HUES48 (cell line): ENCODE data around the gene INAFM1.
A peak's percentile ranks its signal among the peaks of the same experiment; 100 is the strongest.
"Not testable (repeated sequence)": the region's sequence is repeated elsewhere in the genome, so short reads cannot be mapped to it uniquely, and the experiment has no call there.

ENCODE experiments used
- H3K27ac ChIP-seq: one replicate; pipeline ENCODE4 v1.7.0; 2013; ENCODE audit warnings: low read depth, low read length, inconsistent platforms
- H3K27me3 ChIP-seq: 2 replicates; pipeline ENCODE4 v1.6.1; 2013; ENCODE audit warnings: mild to moderate bottlenecking, low read length; ENCODE audit not compliant: control insufficient read depth, insufficient read depth
- H3K36me3 ChIP-seq: 2 replicates; pipeline ENCODE4 v1.6.1; 2013; ENCODE audit warnings: low read length; ENCODE audit not compliant: control insufficient read depth, insufficient read depth
- H3K4me1 ChIP-seq: 2 replicates; pipeline ENCODE4 v1.6.1; 2013; ENCODE audit warnings: mild to moderate bottlenecking, low read length; ENCODE audit not compliant: control insufficient read depth, insufficient read depth
- H3K4me3 ChIP-seq: 2 replicates; pipeline ENCODE4 v1.5.1; 2013; ENCODE audit warnings: mild to moderate bottlenecking, low read depth, low read length
- H3K9ac ChIP-seq: 2 replicates; pipeline ENCODE4 v1.6.1; 2013; ENCODE audit warnings: mild to moderate bottlenecking, low read depth, low read length, moderate library complexity
- H3K9me3 ChIP-seq: 2 replicates; pipeline ENCODE4 v1.6.1; 2013; ENCODE audit warnings: low read length; ENCODE audit not compliant: control insufficient read depth, insufficient read depth

The INAFM1 gene

DNA sequence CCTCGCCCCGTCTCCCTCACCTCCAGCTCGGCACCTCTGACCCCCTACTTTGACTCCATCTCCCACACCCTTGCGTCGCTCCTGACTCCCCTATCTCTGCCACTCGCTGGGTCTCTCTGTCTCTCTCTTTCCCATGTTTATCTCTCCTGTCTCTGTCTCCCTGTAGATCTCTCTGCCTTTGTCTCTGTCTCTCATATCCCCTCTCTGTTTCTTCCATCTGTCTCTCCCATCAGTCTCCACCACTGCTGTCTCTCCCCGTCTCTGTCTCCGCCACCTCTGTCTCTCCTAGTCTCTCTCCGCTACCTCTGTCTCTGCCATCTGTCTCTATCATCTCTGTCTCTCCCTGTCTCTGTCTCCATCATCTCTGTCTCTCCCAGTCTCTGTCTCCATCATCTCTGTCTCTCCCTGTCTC, 31.3 kb upstream of the INAFM1 start:
- Histone ChIP-seq H3K27me3 (peaks cover 34% of the 10 kb centered on the region), H3K4me1 (peaks cover 16% of the 10 kb centered on the region), H3K27ac (no peak overlapping the region)

DNA sequence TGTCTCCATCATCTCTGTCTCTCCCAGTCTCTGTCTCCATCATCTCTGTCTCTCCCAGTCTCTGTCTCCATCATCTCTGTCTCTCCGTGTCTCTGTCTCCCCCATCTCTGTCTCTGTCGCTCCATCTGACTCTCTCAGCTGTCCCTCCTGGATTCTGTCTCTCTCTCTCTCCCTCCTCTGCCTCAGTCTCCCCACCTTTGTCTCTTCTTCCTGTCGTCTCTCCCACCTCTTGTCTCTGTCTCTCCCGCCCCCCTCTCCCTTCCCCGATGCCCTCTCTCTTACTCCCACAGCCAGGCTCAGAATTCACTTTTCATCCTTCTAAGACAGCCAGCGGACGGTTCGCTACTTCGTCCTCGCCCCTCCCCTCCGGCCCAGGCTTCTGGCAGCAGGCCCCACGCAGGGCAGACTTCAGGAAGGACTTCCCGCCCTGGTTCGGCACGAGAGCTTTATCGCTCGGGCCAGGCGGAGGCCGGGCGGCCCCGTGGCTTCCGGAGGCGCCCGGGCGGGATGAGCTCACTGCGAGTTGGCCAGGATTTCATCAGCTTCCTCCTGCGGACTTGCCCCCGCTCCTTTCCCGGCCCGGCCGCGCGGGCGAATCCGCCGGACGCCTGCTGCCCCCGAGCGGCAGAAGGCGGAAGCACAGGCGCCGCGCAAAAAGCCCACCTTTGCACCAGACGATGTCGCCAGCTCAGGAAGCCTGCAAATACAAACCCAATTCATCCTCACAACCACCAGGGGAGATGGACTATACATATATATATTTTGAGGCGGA, 30.7 kb upstream of the INAFM1 start:
- Histone ChIP-seq H3K4me3 (peak overlapping the region; percentile 59), H3K27ac (peak overlapping the region; percentile 95)

More for the DNA sequence above, 31.3 kb upstream of the INAFM1 start:
- Histone ChIP-seq H3K9me3 (no peaks in the 10 kb centered on the region), H3K4me3 (peak overlapping the region; percentile 59), H3K36me3 (no peaks in the 10 kb centered on the region), H3K9ac (no peak overlapping the region; the same call in 1 of the 2 replicates)

DNA sequence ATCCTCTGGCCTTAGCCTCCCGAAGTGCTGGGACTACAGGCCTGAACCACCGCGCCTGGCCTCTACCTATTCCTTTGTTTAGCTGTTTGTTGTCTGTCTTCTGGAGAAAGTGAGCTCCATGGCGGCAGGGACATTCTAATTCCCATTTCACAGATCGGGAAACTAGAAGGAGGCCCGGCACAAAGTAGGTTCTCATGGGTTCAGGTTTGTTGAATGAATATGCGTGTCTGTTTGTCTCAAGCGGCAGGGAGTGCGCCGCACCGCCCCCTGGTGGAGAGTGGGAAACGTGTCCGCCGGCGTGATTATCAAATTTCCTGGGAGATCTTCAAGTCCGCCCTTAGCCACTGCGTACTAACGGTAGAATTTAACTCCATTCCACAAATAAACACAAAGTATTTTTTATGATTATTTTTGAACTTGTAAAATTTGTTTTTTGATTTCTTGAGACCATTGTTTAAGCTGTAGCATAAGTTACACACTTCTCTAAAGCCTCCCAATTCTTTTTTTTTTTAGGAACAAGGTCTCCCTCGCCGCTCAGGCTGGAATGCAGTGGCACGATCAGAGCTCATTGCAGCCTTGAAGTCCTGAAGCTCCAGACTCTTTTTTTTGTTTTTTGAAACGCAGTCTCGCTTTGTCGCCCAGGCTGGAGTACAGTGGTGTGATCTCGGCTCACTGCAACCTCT, 27.2 kb upstream of the INAFM1 start:
- peaks cover 5% of the 10 kb centered on the region; the same call in 1 of the 2 replicates for H3K27me3 ChIP-seq
- no peak overlapping the region for H3K27ac ChIP-seq
- H3K9ac ChIP-seq = no peak overlapping the region
- H3K36me3 ChIP-seq = no peaks in the 10 kb centered on the region
- H3K4me3 ChIP-seq = no peak overlapping the region
- H3K9me3 ChIP-seq = no peaks in the 10 kb centered on the region
- 0 out of 2 replicates have a peak, but pooled peaks cover 3% of the 10 kb centered on the region for H3K4me1 ChIP-seq

More for the DNA sequence above, 30.7 kb upstream of the INAFM1 start:
- Histone ChIP-seq H3K9ac (peak overlapping the region; percentile 66), H3K4me1 (peaks cover 15% of the 10 kb centered on the region), H3K9me3 (no peaks in the 10 kb centered on the region), H3K27me3 (peaks cover 30% of the 10 kb centered on the region), H3K36me3 (no peaks in the 10 kb centered on the region)

DNA sequence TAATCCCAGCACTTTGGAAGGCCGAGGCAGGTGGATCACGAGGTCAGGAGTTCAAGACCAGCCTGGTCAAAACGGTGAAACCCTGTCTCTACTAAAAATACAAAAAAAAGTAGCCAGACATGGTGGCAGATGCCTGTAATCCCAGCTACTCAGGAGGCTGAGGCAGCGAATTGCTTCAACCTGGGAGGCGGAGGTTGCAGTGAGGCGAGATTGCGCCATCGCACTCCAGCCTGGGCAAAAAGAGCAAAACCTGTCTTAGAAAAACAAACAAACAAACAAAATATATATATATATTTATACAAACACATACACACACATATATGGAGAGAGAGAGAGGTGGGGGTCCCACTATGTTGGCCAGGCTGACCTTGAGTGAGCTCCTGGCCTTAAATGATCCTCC, 21.7 kb upstream of the INAFM1 start:
- H3K4me1 ChIP-seq, H3K36me3 ChIP-seq, H3K9ac ChIP-seq, H3K27ac ChIP-seq, H3K9me3 ChIP-seq, H3K27me3 ChIP-seq, H3K4me3 ChIP-seq: not testable (repeated sequence)

DNA sequence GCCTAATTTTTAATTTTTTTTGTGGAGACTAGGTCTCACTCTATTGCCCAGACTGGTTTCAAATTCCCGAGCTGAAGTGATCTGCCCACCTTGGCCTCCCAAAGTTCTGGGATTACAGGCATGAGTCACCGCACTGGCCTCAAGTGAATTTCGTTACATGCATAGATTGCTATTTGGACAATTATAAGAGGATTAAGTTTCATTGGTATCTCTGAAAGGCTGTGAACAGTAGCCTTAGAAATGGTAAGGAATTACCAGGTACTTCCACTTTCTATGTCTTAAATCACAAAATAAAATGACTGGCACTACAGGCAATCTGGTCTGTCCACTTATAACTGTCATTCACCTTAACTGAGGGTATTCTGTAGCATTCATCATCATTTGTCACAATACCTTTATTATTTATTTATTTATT, 21.2 kb upstream of the INAFM1 start:
- H3K27ac ChIP-seq = no peak overlapping the region

DNA sequence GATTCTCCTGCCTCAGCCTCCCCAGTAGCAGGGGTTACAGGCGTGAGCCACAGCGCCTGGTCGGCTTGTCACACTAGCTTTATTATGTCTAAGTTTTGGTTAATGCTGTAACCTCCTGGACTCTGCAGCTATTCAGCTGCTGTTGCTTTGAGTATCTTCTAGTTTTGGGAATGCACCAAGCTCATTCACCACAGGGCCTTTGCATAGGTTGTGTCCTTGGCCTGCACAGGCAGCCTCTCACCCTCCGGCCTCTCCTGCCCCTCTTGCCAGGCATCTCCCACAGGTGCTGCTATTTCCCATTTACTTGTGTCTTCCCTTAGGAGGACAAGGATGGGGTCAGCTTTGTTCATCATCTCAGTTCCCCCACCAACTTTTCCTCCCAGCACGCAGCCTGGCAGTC, 20.7 kb upstream of the INAFM1 start:
- Histone ChIP-seq H3K27me3 (no peaks in the 10 kb centered on the region), H3K36me3 (peaks cover 5% of the 10 kb centered on the region), H3K27ac (peak overlapping the region; percentile 7), H3K9ac (no peak overlapping the region), H3K4me1 (peaks cover 8% of the 10 kb centered on the region), H3K4me3 (no peak overlapping the region), H3K9me3 (no peaks in the 10 kb centered on the region)

More for the DNA sequence above, 21.2 kb upstream of the INAFM1 start:
- H3K4me1 ChIP-seq = peaks cover 8% of the 10 kb centered on the region
- H3K36me3 ChIP-seq = peaks cover under 1% of the 10 kb centered on the region; the same call in 1 of the 2 replicates
- no peak overlapping the region for H3K4me3 ChIP-seq
- H3K9ac ChIP-seq = no peak overlapping the region
- no peaks in the 10 kb centered on the region for H3K9me3 ChIP-seq
- H3K27me3 ChIP-seq = no peaks in the 10 kb centered on the region

DNA sequence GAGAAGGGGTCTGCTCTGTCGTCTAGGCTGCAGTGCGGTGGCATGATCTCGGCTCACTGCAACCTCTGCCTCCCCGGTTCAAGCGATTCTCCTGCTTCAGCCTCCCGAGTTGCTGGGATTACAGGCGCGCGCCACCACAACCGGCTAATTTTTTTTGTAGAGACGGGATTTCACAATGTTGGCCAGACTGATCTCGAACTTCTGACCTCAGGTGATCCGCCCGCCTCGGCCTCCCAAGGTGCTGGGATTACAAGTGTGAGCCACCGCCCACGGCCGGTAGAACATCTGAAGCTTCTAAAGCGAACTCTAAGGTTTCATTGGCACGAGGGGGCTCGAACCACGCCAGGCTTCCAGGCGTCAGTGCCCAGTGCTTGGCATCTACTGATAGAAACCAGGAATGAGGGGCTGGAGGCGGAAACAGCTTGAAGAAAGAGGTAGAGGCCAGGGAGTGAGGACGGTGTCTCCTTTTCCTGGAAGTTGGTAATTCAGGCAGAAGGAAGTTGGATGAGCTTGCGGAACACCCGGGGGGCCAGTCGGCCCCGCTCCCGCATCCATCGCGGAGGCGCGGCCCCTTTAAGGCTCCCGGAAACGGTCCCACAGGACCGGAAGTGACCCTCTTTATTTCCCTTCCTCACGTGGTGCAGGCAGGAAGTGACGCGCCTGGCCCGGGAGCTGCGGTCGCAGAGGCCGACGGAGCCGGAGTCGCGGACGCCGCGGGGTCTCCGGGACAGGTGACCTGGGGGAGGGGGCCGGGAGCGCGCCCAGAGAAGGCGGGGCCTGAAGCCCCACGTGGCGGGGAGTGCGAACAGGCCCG, 18.6 kb upstream of the INAFM1 start, which contains the start of gene CCDC9:
Gene CCDC9, plus strand, starts transcription at position 647 of the 814 bp plus-strand sequence. CDS start 1,876 bp downstream, outside the sequence.
- peaks cover 8% of the 10 kb centered on the region for H3K4me1 ChIP-seq
- H3K4me3 ChIP-seq = peak within 1 kb of the TSS; percentile 91
- H3K9me3 ChIP-seq = no peaks in the 10 kb centered on the region
- peak within 1 kb of the TSS; percentile 97 for H3K27ac ChIP-seq
- peaks cover 26% of the 10 kb centered on the region for H3K36me3 ChIP-seq
- H3K9ac ChIP-seq = peak within 1 kb of the TSS; percentile 87
- no peaks in the 10 kb centered on the region for H3K27me3 ChIP-seq

DNA sequence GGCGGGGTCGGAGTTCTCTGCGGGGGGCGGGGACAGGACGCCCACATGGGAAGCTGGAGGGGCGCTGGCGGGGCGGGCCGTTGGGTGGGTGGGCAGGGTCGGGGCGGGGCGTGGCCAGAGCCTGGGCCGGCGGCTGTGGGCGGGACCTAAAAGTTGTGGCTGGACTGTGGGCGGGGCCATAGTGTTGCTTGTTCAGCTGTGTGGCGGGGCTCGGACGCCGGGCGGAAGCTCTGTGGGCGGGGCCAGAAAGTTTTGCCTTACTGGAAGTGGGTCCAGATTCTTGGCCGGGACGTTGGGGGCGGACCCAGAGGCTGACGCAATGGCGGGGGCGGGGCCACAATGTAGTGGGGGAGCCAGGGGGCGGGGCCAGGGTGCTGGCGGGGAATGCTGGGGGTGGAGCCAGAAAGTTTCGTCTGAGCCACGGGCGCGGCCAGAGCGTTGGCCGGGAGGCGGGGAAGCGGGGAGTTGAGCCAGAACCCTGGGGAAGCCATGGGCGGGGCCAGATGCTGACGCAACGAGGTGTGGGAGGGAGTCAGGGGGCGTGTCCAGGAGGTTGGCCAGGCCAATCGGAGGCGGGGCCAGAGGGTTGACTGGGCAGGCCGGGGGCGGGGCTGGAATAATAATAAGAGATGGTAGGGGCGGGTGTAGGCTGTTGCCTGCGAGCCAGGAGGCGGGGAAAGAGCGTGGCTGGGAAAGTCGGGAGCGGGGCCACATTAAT, 17.8 kb upstream of the INAFM1 start:
- H3K4me3 ChIP-seq = peak overlapping the region; percentile 91; the same call in 1 of the 2 replicates
- no peaks in the 10 kb centered on the region for H3K9me3 ChIP-seq
- peak overlapping the region; percentile 87; the same call in 1 of the 2 replicates for H3K9ac ChIP-seq
- H3K4me1 ChIP-seq = peaks cover 8% of the 10 kb centered on the region
- H3K27me3 ChIP-seq = no peaks in the 10 kb centered on the region
- H3K27ac ChIP-seq = peak overlapping the region; percentile 97
- peaks cover 28% of the 10 kb centered on the region for H3K36me3 ChIP-seq

DNA sequence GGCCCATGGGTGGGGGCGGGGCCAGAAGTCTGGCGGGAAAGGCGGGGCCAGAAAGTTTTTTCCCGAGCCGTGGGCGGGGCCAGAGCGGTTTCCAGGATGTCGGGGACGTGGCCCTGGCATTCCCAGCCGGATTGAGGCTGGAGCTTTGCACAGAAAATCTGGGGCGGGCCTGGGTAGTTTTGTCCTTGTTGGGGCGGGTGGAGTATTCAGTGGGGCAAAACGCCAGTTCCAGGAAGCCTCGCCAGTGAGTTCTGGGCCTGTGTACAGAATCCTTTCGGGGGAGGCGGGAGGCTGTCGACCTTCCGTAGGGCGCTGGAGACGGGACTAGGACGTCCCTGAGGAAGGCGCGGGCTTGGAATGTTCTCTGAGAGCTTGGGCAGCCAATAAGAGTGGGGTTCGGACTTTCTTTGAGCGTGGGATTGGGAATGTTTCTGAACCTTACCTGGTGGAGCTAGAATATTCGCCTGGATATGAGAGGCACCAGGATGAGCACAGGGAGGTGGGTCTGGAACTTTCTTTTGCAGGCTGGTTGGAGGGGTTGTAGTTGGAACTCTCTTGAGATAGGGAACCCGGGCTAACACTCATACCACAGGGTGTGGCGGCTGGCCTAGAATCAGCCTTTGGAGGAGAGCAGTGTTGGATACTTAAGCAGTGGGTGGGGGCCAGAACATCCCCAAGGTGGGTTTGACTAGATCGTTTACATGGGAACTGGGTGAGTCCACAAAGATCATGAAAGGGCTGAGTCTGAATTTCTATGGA, 17.1 kb upstream of the INAFM1 start:
- Histone ChIP-seq H3K36me3 (peaks cover 33% of the 10 kb centered on the region), H3K4me3 (peak overlapping the region; percentile 77), H3K27me3 (no peaks in the 10 kb centered on the region), H3K4me1 (peaks cover 8% of the 10 kb centered on the region), H3K9ac (peak overlapping the region; percentile 78), H3K9me3 (no peaks in the 10 kb centered on the region), H3K27ac (peak overlapping the region; percentile 97)
